NAMALWA (cell line): ENCODE results near the gene RAB11FIP3.
"Not testable (repeated sequence)": the region's sequence is repeated elsewhere in the genome, so short reads cannot be mapped to it uniquely, and the experiment has no call there.

Experiments used
- DNase-seq: peaks from one replicate; pipeline ENCODE4 v3.0.0-alpha.2; 2015; ENCODE audit warnings: low spot score

RAB11FIP3 gene

GRCh38 chr16:467249-467871 is 41.9 kb downstream of the RAB11FIP3 start:
- DNase-seq = not testable (repeated sequence)

GRCh38 chr16:468068-468821 is 42.8 kb downstream of the RAB11FIP3 start:
- DNase-seq = no peak

- not testable (repeated sequence) for DNase-seq
These were observed 44.0 kb downstream of the RAB11FIP3 start for GRCh38 chr16:469459-469858.

- no peak for DNase-seq
These were observed 45.0 kb downstream of the RAB11FIP3 start for GRCh38 chr16:470418-470817.

- DNase-seq = no peak
These were observed 46.1 kb downstream of the RAB11FIP3 start for GRCh38 chr16:471353-472198.

GRCh38 chr16:472199-472504 is 46.7 kb downstream of the RAB11FIP3 start:
- DNase-seq = no peak

GRCh38 chr16:473046-474043 is 47.9 kb downstream of the RAB11FIP3 start:
- no peak for DNase-seq

- no peak for DNase-seq
These were observed 49.1 kb downstream of the RAB11FIP3 start for GRCh38 chr16:474420-475122.

GRCh38 chr16:476039-476438 is 50.6 kb downstream of the RAB11FIP3 start:
- DNase-seq = no peak

GRCh38 chr16:477301-478157 is 52.1 kb downstream of the RAB11FIP3 start:
- no peak for DNase-seq

- not testable (repeated sequence) for DNase-seq
These were observed 52.8 kb downstream of the RAB11FIP3 start for GRCh38 chr16:478287-478686.

- no peak for DNase-seq
These were observed 57.2 kb downstream of the RAB11FIP3 start for GRCh38 chr16:482468-483185.

- DNase-seq = no peak
These were observed 58.1 kb downstream of the RAB11FIP3 start for GRCh38 chr16:483341-484075.

GRCh38 chr16:489606-490005 is 64.2 kb downstream of the RAB11FIP3 start:
- no peak for DNase-seq

- no peak for DNase-seq
These were observed 65.3 kb downstream of the RAB11FIP3 start for GRCh38 chr16:490768-491167.

GRCh38 chr16:491220-491919 is 65.9 kb downstream of the RAB11FIP3 start:
- DNase-seq = no peak

GRCh38 chr16:492211-492875 is 66.9 kb downstream of the RAB11FIP3 start:
- no peak for DNase-seq
